Mesothelial cell of epicardium (in vitro differentiated cells): Measurements from ENCODE around the gene MAP3K5. TPM values are rescaled to one million over a fixed set of nuclear protein-coding genes. Genes with fewer than 3 reads are reported as not detected.

Source experiments
- DNase-seq, 2 experiments: peaks; one replicate each; pipeline ENCODE4 v3.0.0; 2021; ENCODE audit warnings: low spot score in 2 of 2; ENCODE audit not compliant: unreplicated experiment in 2 of 2
- H3K27ac Mint-ChIP-seq: 2 replicates; pipeline ENCODE4 v1.8.0; 2021; ENCODE audit warnings: mixed read lengths
- H3K27me3 Mint-ChIP-seq: 2 replicates; pipeline ENCODE4 v1.8.0; 2021; ENCODE audit warnings: low read depth, mixed read lengths
- H3K36me3 Mint-ChIP-seq: 2 replicates; pipeline ENCODE4 v1.8.0; 2021; ENCODE audit warnings: mixed read lengths
- H3K4me1 Mint-ChIP-seq: 2 replicates; pipeline ENCODE4 v1.8.0; 2021; ENCODE audit warnings: mixed read lengths
- H3K4me3 Mint-ChIP-seq: 2 replicates; pipeline ENCODE4 v1.8.0; 2021; ENCODE audit warnings: mild to moderate bottlenecking, moderate library complexity, mixed read lengths
- H3K9me3 Mint-ChIP-seq: 2 replicates; pipeline ENCODE4 v1.8.0; 2021; ENCODE audit warnings: mixed read lengths
- total RNA-seq: library from RNA; stranded (reverse); gene quantifications from 3 replicates; pipeline ENCODE4 v1.2.1, GENCODE V29; 2021
- TF ChIP-seq, protein P1 (sequence below): fragments of 200-600 bp; sonication (generic); IDR thresholded peaks from one replicate; pipeline ENCODE4 v1.5.0; 2021; ENCODE audit warnings: antibody characterized with exemption; ENCODE audit not compliant: unreplicated experiment

MAP3K5 gene
- total RNA-seq, 1 donor from 2014 or later: 8.9 TPM

DNA sequence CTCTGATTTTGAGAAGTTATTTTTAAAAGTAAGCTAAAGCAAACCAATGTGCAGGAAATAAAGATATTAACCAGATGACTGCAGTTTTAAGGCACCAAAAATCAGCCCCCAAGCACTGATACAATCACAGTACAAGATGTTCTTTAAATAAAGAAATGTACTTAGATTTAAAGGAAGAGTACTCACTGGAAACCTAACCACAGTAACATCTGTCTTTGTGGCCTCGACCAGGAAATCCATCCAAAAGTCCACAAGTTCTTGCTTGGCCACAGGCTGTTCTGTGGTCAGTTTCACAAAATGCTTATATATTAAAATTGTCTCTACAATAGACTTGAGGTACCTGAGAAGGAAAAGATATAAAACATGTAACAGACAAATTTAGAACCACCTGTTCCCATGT is 136.2 kb downstream of the MAP3K5 start:
- peaks cover 27% of the 10 kb centered on the region for H3K4me1 Mint-ChIP-seq
- no peak overlapping the region for H3K4me3 Mint-ChIP-seq
- no peak for DNase-seq
- TF ChIP-seq, protein P1, sequence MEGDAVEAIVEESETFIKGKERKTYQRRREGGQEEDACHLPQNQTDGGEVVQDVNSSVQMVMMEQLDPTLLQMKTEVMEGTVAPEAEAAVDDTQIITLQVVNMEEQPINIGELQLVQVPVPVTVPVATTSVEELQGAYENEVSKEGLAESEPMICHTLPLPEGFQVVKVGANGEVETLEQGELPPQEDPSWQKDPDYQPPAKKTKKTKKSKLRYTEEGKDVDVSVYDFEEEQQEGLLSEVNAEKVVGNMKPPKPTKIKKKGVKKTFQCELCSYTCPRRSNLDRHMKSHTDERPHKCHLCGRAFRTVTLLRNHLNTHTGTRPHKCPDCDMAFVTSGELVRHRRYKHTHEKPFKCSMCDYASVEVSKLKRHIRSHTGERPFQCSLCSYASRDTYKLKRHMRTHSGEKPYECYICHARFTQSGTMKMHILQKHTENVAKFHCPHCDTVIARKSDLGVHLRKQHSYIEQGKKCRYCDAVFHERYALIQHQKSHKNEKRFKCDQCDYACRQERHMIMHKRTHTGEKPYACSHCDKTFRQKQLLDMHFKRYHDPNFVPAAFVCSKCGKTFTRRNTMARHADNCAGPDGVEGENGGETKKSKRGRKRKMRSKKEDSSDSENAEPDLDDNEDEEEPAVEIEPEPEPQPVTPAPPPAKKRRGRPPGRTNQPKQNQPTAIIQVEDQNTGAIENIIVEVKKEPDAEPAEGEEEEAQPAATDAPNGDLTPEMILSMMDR: no peak
- H3K9me3 Mint-ChIP-seq: no peaks in the 10 kb centered on the region
- H3K27ac Mint-ChIP-seq: no peak overlapping the region
- peaks cover 7% of the 10 kb centered on the region for H3K36me3 Mint-ChIP-seq
- H3K27me3 Mint-ChIP-seq: no peaks in the 10 kb centered on the region

DNA sequence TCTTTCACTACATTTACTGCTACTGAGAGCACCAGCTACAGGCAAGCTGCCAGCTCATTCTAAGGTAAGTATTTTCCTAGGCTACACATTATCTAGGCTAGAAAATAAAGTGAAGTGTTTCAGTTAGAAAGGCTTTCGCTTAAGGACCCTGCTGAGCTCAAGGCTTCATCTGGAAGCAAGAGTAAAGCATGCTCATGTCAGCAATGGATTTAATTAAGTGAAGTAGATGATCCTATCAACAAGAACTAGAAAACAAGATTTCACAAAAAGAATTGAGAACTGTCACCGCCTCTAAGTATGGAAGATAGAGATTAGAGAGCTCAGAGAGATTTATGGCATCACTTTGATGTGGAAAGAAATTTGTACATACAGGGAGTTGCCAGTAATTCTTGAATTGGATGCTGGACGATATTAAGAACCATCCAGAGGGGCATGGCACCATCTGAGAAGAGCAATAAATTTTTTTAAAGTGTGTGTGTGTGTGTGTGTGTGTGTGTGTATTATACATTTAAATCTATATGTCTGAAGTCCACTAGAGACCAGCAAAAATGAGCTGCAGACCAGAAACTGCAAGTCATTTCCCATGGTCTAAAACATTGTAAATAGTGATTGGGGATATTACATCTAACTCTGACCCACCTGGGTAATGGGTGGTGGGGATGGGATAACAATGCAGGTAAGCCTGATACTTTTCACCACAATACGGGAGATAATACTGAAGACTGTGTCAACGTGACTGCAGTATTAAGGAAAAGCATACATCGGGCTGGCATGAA is 136.8 kb downstream of the MAP3K5 start:
- Mint-ChIP-seq H3K4me3 (no peak overlapping the region), H3K9me3 (no peaks in the 10 kb centered on the region)

DNA sequence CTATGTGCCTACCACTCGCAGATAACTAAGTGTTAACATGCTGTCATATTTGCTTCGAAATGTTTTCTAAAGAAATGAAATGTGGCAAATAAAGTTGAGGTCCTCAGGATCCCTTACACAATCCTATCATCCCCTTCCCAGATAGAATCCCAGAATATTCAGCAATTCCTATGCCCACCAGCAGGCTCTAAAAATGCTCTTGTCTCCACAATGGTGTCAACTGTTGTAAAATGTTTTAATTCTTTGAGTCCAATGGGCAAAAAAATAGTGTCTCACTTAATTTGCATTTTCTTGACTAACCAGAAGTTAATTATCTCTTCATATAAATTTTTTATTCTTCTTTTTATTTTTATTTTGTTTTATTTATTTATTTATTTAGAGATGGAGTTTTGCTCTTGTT is 138.2 kb downstream of the MAP3K5 start:
- DNase-seq: no peak
- Mint-ChIP-seq H3K9me3 (no peaks in the 10 kb centered on the region), H3K36me3 (peaks cover 7% of the 10 kb centered on the region), H3K27me3 (no peaks in the 10 kb centered on the region), H3K27ac (no peak overlapping the region), H3K4me3 (no peak overlapping the region), H3K4me1 (peaks cover 27% of the 10 kb centered on the region)
- TF ChIP-seq, protein P1: peak; percentile 20

More for the DNA sequence above, 136.8 kb downstream of the MAP3K5 start:
- Mint-ChIP-seq H3K27ac (peak overlapping the region; percentile 18), H3K4me1 (peaks cover 27% of the 10 kb centered on the region), H3K36me3 (peaks cover 7% of the 10 kb centered on the region), H3K27me3 (no peaks in the 10 kb centered on the region)
- DNase-seq: no peak
- TF ChIP-seq, protein P1: no peak

DNA sequence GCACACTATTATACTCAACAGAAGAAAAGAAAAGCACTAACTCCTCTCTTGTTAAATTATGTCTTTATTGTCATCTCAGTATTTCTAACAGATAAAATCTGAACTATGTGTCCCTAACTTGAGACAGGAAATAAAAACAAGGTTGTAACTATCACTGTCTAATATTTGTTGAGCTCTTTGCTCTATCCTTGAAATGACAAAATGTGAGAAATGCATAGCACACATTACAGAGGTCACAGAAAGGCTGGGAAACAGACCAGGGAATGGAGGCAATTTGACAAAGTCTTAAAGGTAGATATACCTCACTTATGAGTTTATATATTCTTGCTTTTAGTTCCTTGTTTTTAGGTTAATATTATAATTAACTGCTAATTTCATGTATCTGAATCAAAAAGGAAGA is 139.6 kb downstream of the MAP3K5 start:
- peaks cover 27% of the 10 kb centered on the region for H3K4me1 Mint-ChIP-seq
- TF ChIP-seq, protein P1: no peak
- DNase-seq: no peak
- no peak overlapping the region for H3K4me3 Mint-ChIP-seq
- H3K27me3 Mint-ChIP-seq: no peaks in the 10 kb centered on the region
- no peaks in the 10 kb centered on the region for H3K9me3 Mint-ChIP-seq
- H3K27ac Mint-ChIP-seq: no peak overlapping the region
- peaks cover 3% of the 10 kb centered on the region for H3K36me3 Mint-ChIP-seq

DNA sequence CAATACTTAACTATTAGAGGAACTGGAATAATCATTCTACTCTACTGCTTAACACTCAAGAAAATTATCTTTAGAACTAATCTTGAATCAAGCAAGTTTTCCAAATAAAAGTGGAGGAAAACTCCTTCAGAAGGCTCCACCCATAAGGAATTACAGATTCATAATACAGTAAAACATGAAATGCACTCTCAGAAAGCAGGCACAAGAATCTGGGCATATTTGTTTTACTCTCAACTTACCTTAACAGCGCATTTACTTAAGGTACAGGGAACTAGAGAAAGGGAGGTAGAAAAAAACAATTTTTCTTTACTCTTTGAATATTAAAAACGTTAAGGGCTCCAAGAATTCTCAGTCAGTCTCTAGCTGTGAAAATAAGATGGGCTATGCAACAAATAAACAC is 140.3 kb downstream of the MAP3K5 start:
- H3K27ac Mint-ChIP-seq: no peak overlapping the region
- H3K27me3 Mint-ChIP-seq: no peaks in the 10 kb centered on the region
- H3K9me3 Mint-ChIP-seq: no peaks in the 10 kb centered on the region
- H3K4me1 Mint-ChIP-seq: peaks cover 27% of the 10 kb centered on the region
- no peak for DNase-seq
- TF ChIP-seq, protein P1: no peak
- no peak overlapping the region for H3K4me3 Mint-ChIP-seq
- H3K36me3 Mint-ChIP-seq: no peaks in the 10 kb centered on the region
